BLaER1 treated with 17β-estradiol and CSF1 and Interleukin-3, amounts not matched to agents 10 nM and 100 nM (cell line): ENCODE data around the gene SAG.

ENCODE experiments used
- H3K27ac ChIP-seq, 11 experiments: shearing (Covaris generic); formaldehyde crosslinking; 2 replicates each; pipeline ENCODE4 v1.8.1; 2022
- H3K27me3 ChIP-seq, 11 experiments: shearing (Covaris generic); formaldehyde crosslinking; 2 replicates each; pipeline ENCODE4 v1.8.1; 2022
- H3K36me3 ChIP-seq, 11 experiments: shearing (Covaris generic); formaldehyde crosslinking; 2 replicates each; pipeline ENCODE4 v1.8.1; 2022
- H3K4me1 ChIP-seq, 10 experiments: shearing (Covaris generic); formaldehyde crosslinking; 2 replicates each; pipeline ENCODE4 v1.8.1; 2022
- H3K4me2 ChIP-seq, 11 experiments: shearing (Covaris generic); formaldehyde crosslinking; 2 replicates each; pipeline ENCODE4 v1.8.1; 2022
- H3K4me3 ChIP-seq, 10 experiments: shearing (Covaris generic); formaldehyde crosslinking; 2 replicates each; pipeline ENCODE4 v1.8.1; 2022
- H3K9ac ChIP-seq, 11 experiments: shearing (Covaris generic); formaldehyde crosslinking; 2 replicates each; pipeline ENCODE4 v1.8.1; 2022
- H3K9me3 ChIP-seq, 11 experiments: shearing (Covaris generic); formaldehyde crosslinking; replicated peaks in 1 of 11; 2 replicates each; pipeline ENCODE4 v1.8.1; 2022
- H4K20me1 ChIP-seq, 11 experiments: shearing (Covaris generic); formaldehyde crosslinking; 2 replicates each; pipeline ENCODE4 v1.8.1; 2022
- Cebpa-rat ChIP-seq, 11 experiments: shearing (Covaris generic); IDR thresholded peaks; 2 replicates each; pipeline ENCODE4 v1.8.1; 2022

The SAG gene

DNA sequence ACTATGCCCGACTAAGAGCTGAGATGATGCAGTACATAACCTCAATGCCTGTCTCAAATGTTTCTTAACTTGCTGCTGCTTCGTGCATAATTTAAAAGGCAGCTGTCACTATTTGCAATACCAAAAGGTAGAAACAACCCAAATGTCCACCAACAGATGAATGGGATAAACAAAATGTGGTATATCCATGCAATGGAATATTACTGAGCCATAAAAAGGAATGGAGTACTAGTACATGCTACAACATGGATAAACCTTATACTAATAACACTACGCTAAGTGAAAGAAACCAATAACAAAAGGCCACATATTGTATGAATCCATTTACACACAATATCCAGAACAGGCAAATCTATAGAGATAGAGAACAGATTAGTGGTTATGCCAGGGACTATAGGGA, 33.7 kb downstream of the SAG start:
- Histone ChIP-seq H3K4me3 (no peak overlapping the region), H3K4me1 (peaks cover 20 to 58% (median 50%) of the 10 kb centered on the region in 10 experiments), H3K4me2 (no peak overlapping the region; a peak in 2 of 22 replicates), H3K36me3 (no peaks in the 10 kb centered on the region; a peak in 1 of 22 replicates), H3K27me3 (no peaks in the 10 kb centered on the region), H3K9ac (no peak overlapping the region), H4K20me1 (no peaks in the 10 kb centered on the region), H3K9me3 (peaks cover 0 to 11% (median 9%) of the 10 kb centered on the region in 11 experiments; a peak in 16 of 22 replicates), H3K27ac (no peak overlapping the region; a peak in 1 of 22 replicates)
- TF ChIP-seq Cebpa-rat (IDR thresholded peaks at IDR 0.05): no peak

DNA sequence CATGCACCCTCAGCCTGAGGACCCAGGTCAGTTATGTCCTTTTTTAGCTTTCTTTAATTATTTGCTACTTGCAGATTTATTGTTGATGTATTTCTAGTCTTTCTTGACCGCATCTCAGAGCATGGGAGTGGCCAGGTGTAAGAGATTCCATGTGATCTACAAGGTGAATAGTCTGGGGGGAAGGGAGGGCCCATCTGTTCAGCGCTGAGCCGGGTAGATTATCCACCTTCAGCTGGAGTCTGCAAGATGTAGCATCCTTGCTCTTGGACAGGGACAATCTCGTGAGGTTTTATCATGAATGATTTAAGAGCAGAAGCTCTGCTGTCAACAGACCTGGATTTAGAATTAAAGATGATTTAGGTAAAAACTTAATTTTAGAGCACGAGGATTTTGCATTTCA, 34.7 kb downstream of the SAG start:
- no peak overlapping the region for H3K4me3 ChIP-seq
- H4K20me1 ChIP-seq: no peaks in the 10 kb centered on the region
- no peak for TF ChIP-seq Cebpa-rat (IDR thresholded peaks at IDR 0.05)
- H3K27me3 ChIP-seq: no peaks in the 10 kb centered on the region
- H3K4me2 ChIP-seq: peak overlapping the region in 8 of 11 experiments; percentile 17 to 57 (median 26); a peak in 12 of 22 replicates
- H3K9ac ChIP-seq: no peak overlapping the region
- H3K4me1 ChIP-seq: peaks cover 30 to 59% (median 51%) of the 10 kb centered on the region in 10 experiments
- H3K9me3 ChIP-seq: peaks cover 0 to 11% (median 9%) of the 10 kb centered on the region in 11 experiments; a peak in 16 of 22 replicates
- no peaks in the 10 kb centered on the region; a peak in 1 of 22 replicates for H3K36me3 ChIP-seq
- H3K27ac ChIP-seq: peak overlapping the region in 1 of 11 experiments; percentile 33; a peak in 3 of 22 replicates

- Histone ChIP-seq H3K9ac (no peak overlapping the region), H3K4me3 (no peak overlapping the region), H3K9me3 (peaks cover 0 to 11% (median 9%) of the 10 kb centered on the region in 11 experiments; a peak in 16 of 22 replicates), H3K27ac (no peak overlapping the region; a peak in 1 of 22 replicates), H3K27me3 (no peaks in the 10 kb centered on the region), H4K20me1 (no peaks in the 10 kb centered on the region), H3K4me2 (no peak overlapping the region; a peak in 1 of 22 replicates), H3K36me3 (no peaks in the 10 kb centered on the region; a peak in 1 of 22 replicates), H3K4me1 (peaks cover 34 to 59% (median 51%) of the 10 kb centered on the region in 10 experiments)
- TF ChIP-seq Cebpa-rat (IDR thresholded peaks at IDR 0.05): peak in 1 of 11 experiments; percentile 31; a peak in 1 of 22 replicates
Observed at GRCh38 chr2:233343171-233343705, 35.6 kb downstream of the SAG start.

DNA sequence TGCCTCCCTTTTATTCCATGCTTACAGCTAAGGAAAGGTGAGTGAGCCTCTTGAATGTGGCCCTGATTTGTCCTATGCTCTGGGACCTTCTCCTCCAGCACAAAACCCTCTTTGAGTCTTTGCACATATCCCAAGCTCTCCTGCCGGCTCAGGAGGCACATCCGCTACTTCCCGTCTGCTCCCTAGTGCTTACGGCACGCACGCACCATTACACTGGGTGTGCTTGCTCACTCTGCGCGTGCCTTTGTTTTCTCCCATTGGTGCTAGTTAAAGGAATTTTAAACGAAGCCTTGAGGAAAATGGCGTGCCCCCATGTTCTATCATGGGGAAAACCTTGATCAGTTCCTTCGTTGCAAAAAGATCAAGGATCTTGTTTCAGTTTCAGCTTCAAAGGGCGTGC, 38.8 kb downstream of the SAG start:
- H3K27me3 ChIP-seq: no peaks in the 10 kb centered on the region
- H3K9ac ChIP-seq: peak overlapping the region in 4 of 11 experiments; percentile 15 to 48 (median 41); a peak in 5 of 22 replicates
- H3K27ac ChIP-seq: peak overlapping the region in 8 of 11 experiments; percentile 30 to 91 (median 82); a peak in 11 of 22 replicates
- no peaks in the 10 kb centered on the region for H3K36me3 ChIP-seq
- no peaks in the 10 kb centered on the region for H4K20me1 ChIP-seq
- H3K4me1 ChIP-seq: peaks cover 51 to 74% (median 68%) of the 10 kb centered on the region in 10 experiments
- H3K4me3 ChIP-seq: peak overlapping the region in 1 of 10 experiments; percentile 3; a peak in 1 of 20 replicates
- peaks cover 0 to 4% (median 3%) of the 10 kb centered on the region in 11 experiments; a peak in 14 of 22 replicates for H3K9me3 ChIP-seq
- H3K4me2 ChIP-seq: peak overlapping the region; percentile 55 to 97 (median 94)
- no peak for TF ChIP-seq Cebpa-rat (IDR thresholded peaks at IDR 0.05)

GRCh38 chr2:233346930-233347329, 39.3 kb downstream of the SAG start:
- Histone ChIP-seq H3K4me2 (peak overlapping the region; percentile 55 to 97 (median 94)), H3K9me3 (no peaks in the 10 kb centered on the region; a peak in 1 of 22 replicates), H3K9ac (peak overlapping the region in 7 of 11 experiments; percentile 9 to 48 (median 37); a peak in 10 of 22 replicates), H3K27ac (peak overlapping the region in 9 of 11 experiments; percentile 30 to 91 (median 80); a peak in 17 of 22 replicates), H4K20me1 (no peaks in the 10 kb centered on the region), H3K27me3 (no peaks in the 10 kb centered on the region), H3K36me3 (no peaks in the 10 kb centered on the region), H3K4me3 (no peak overlapping the region; a peak in 2 of 20 replicates), H3K4me1 (peaks cover 56 to 78% (median 71%) of the 10 kb centered on the region in 10 experiments)
- no peak for TF ChIP-seq Cebpa-rat (IDR thresholded peaks at IDR 0.05)

DNA sequence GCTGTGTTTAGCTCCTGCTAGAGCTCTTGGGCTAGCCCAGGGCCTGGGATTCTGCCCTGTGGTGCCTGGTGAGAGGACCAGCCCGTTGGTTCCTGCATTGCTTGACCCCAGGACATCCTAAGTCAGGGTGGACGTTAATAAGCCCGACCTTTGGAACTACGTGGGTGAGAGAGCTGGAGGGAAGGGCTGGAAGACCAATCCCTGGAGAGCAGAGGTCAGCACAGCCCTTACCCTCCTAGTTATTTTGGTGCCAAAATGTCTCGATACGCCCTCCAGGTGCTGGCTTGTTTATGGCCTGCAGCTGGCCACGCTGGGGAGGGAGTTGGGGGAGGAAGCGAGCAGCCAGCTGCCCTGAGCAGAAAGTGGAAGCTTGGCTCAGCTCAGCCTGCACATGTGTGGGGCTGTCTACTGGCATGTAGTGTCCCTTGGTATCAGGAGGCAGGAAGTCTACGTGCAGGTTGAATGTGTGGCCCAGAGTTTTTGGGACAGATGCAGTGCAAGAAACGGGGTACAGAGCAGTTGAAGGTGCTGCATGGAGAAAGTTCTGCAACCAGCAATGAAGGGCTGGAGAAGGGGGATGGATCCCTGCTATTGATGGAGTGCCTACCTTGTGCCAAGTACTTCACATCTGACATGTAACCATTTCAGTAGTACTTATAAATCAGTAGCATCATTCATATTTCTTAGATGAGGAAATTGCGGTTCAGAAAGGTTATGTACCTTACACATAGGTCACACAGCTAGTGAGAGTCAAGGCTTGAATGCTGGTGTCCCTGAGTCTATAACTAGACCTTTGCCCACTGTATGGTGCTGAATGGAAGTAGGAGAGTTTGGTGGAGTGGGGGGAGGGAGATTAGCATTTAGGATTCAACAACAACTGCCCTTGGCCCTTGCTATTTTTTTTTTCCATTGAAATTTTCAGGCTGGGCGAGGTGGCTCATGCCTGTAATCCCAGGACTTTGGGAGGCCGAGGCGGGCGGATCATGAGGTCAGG, 41.7 kb downstream of the SAG start:
- Histone ChIP-seq H3K9ac (peak overlapping the region in 8 of 11 experiments; percentile 28 to 75 (median 68); a peak in 11 of 22 replicates), H3K4me2 (peak overlapping the region; percentile 85 to 97 (median 94)), H3K27ac (peak overlapping the region in 10 of 11 experiments; percentile 19 to 91 (median 79); a peak in 18 of 22 replicates), H4K20me1 (no peaks in the 10 kb centered on the region), H3K4me3 (peak overlapping the region in 3 of 10 experiments; percentile 7 to 18 (median 13); a peak in 2 of 20 replicates), H3K36me3 (no peaks in the 10 kb centered on the region), H3K27me3 (no peaks in the 10 kb centered on the region), H3K4me1 (peaks cover 78 to 85% (median 81%) of the 10 kb centered on the region in 10 experiments), H3K9me3 (no peaks in the 10 kb centered on the region)
- no peak for TF ChIP-seq Cebpa-rat (IDR thresholded peaks at IDR 0.05)

GRCh38 chr2:233350708-233351107, 43.1 kb downstream of the SAG start:
- TF ChIP-seq Cebpa-rat (IDR thresholded peaks at IDR 0.05): no peak
- H3K9ac ChIP-seq: peak overlapping the region in 5 of 11 experiments; percentile 23 to 85 (median 44); a peak in 6 of 22 replicates
- peak overlapping the region in 10 of 11 experiments; percentile 1 to 91 (median 79); a peak in 18 of 22 replicates for H3K27ac ChIP-seq
- H3K27me3 ChIP-seq: no peaks in the 10 kb centered on the region
- peaks cover 0 to 7% (median 5%) of the 10 kb centered on the region in 11 experiments; a peak in 11 of 22 replicates for H3K36me3 ChIP-seq
- peaks cover 0 to 8% (median 0%) of the 10 kb centered on the region in 11 experiments; a peak in 8 of 22 replicates for H4K20me1 ChIP-seq
- H3K9me3 ChIP-seq: no peaks in the 10 kb centered on the region
- H3K4me2 ChIP-seq: peak overlapping the region; percentile 85 to 97 (median 94)
- no peak overlapping the region for H3K4me3 ChIP-seq
- H3K4me1 ChIP-seq: peaks cover 80 to 84% (median 82%) of the 10 kb centered on the region in 10 experiments

GRCh38 chr2:233351423-233351822, 43.8 kb downstream of the SAG start:
- Histone ChIP-seq H3K27me3 (no peaks in the 10 kb centered on the region), H3K4me1 (peaks cover 76 to 87% (median 77%) of the 10 kb centered on the region in 10 experiments), H3K4me2 (peak overlapping the region; percentile 85 to 97 (median 94)), H3K9me3 (no peaks in the 10 kb centered on the region), H3K4me3 (peak overlapping the region in 1 of 10 experiments; percentile 21; a peak in 1 of 20 replicates), H3K36me3 (peaks cover 0 to 14% (median 12%) of the 10 kb centered on the region in 11 experiments; a peak in 12 of 22 replicates), H3K9ac (peak overlapping the region in 7 of 11 experiments; percentile 17 to 85 (median 41); a peak in 9 of 22 replicates), H4K20me1 (peaks cover 0 to 15% (median 0%) of the 10 kb centered on the region in 11 experiments; a peak in 8 of 22 replicates), H3K27ac (peak overlapping the region in 9 of 11 experiments; percentile 9 to 91 (median 80); a peak in 17 of 22 replicates)
- TF ChIP-seq Cebpa-rat (IDR thresholded peaks at IDR 0.05): no peak
